ENCODE data around the gene RPRD1B.

DNA sequence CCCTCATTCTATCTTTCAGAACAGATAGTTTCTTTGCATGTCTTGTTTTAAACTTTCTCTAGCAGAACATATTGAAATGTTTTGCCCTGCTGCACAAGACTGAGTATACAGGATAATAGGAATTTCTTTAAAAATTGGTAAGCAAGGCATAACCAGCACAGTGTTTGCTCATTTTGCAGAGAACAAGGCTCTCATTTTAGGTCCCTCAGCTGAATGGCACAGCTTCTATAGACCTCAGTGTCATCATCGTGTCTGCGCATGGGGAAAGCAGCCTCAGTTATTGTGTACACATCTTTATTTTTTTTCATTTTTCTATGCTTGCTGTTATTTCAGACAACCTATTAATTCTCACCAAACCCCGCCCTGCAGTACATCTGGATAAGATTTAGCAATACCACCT, 36.0 kb upstream of the RPRD1B start:
- TF ChIP-seq, protein P1, sequence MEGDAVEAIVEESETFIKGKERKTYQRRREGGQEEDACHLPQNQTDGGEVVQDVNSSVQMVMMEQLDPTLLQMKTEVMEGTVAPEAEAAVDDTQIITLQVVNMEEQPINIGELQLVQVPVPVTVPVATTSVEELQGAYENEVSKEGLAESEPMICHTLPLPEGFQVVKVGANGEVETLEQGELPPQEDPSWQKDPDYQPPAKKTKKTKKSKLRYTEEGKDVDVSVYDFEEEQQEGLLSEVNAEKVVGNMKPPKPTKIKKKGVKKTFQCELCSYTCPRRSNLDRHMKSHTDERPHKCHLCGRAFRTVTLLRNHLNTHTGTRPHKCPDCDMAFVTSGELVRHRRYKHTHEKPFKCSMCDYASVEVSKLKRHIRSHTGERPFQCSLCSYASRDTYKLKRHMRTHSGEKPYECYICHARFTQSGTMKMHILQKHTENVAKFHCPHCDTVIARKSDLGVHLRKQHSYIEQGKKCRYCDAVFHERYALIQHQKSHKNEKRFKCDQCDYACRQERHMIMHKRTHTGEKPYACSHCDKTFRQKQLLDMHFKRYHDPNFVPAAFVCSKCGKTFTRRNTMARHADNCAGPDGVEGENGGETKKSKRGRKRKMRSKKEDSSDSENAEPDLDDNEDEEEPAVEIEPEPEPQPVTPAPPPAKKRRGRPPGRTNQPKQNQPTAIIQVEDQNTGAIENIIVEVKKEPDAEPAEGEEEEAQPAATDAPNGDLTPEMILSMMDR (IDR thresholded peaks at IDR 0.05), result no peak
- no peak for TF ChIP-seq RAD21 (conservative IDR thresholded peaks at IDR 0.05 in 1 of 2, IDR thresholded peaks at IDR 0.05 in 1 of 2)
- TF ChIP-seq, protein P2, sequence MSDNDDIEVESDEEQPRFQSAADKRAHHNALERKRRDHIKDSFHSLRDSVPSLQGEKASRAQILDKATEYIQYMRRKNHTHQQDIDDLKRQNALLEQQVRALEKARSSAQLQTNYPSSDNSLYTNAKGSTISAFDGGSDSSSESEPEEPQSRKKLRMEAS (IDR thresholded peaks at IDR 0.05), result no peak
- no peak for TF ChIP-seq CHD4 (IDR thresholded peaks at IDR 0.05; ENCODE audit: borderline replicate concordance)
- TF ChIP-seq, protein P3, sequence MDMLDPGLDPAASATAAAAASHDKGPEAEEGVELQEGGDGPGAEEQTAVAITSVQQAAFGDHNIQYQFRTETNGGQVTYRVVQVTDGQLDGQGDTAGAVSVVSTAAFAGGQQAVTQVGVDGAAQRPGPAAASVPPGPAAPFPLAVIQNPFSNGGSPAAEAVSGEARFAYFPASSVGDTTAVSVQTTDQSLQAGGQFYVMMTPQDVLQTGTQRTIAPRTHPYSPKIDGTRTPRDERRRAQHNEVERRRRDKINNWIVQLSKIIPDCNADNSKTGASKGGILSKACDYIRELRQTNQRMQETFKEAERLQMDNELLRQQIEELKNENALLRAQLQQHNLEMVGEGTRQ (IDR thresholded peaks at IDR 0.05), result no peak
- TF ChIP-seq, protein P4, sequence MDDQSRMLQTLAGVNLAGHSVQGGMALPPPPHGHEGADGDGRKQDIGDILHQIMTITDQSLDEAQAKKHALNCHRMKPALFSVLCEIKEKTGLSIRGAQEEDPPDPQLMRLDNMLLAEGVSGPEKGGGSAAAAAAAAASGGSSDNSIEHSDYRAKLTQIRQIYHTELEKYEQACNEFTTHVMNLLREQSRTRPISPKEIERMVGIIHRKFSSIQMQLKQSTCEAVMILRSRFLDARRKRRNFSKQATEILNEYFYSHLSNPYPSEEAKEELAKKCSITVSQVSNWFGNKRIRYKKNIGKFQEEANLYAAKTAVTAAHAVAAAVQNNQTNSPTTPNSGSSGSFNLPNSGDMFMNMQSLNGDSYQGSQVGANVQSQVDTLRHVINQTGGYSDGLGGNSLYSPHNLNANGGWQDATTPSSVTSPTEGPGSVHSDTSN (IDR thresholded peaks at IDR 0.05), result no peak
- no peak for TF ChIP-seq POLR2A (IDR thresholded peaks at IDR 0.05; ENCODE audit: low read length)
- TF ChIP-seq, protein P5, sequence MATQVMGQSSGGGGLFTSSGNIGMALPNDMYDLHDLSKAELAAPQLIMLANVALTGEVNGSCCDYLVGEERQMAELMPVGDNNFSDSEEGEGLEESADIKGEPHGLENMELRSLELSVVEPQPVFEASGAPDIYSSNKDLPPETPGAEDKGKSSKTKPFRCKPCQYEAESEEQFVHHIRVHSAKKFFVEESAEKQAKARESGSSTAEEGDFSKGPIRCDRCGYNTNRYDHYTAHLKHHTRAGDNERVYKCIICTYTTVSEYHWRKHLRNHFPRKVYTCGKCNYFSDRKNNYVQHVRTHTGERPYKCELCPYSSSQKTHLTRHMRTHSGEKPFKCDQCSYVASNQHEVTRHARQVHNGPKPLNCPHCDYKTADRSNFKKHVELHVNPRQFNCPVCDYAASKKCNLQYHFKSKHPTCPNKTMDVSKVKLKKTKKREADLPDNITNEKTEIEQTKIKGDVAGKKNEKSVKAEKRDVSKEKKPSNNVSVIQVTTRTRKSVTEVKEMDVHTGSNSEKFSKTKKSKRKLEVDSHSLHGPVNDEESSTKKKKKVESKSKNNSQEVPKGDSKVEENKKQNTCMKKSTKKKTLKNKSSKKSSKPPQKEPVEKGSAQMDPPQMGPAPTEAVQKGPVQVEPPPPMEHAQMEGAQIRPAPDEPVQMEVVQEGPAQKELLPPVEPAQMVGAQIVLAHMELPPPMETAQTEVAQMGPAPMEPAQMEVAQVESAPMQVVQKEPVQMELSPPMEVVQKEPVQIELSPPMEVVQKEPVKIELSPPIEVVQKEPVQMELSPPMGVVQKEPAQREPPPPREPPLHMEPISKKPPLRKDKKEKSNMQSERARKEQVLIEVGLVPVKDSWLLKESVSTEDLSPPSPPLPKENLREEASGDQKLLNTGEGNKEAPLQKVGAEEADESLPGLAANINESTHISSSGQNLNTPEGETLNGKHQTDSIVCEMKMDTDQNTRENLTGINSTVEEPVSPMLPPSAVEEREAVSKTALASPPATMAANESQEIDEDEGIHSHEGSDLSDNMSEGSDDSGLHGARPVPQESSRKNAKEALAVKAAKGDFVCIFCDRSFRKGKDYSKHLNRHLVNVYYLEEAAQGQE (IDR thresholded peaks at IDR 0.05), result no peak
- TF ChIP-seq JUNB (IDR thresholded peaks at IDR 0.05), result no peak
- TF ChIP-seq KDM5A (IDR thresholded peaks at IDR 0.05), result no peak
- TF ChIP-seq MYC (IDR thresholded peaks at IDR 0.05; ENCODE audit: borderline replicate concordance, low read length), result no peak
- TF ChIP-seq NPAS2 (CRISPR knock-in tag; IDR thresholded peaks at IDR 0.05; ENCODE audit: borderline replicate concordance), result no peak
- no peak for TF ChIP-seq KDM1A (IDR thresholded peaks at IDR 0.05; ENCODE audit: low read depth)
- TF ChIP-seq CEBPB (IDR thresholded peaks at IDR 0.05), result no peak

Measured in A549 (cell line).